Stomach (tissue), 4 donors: ENCODE results near the gene APOF.

Source experiments
- POLR2A ChIP-seq, 4 donors: fragments of 450-650 bp; IDR thresholded peaks; one replicate each; pipeline ENCODE4 v1.6.1; 2016; ENCODE audit warnings: antibody characterized with exemption in 4 of 4, control low read depth in 2 of 4, mild to moderate bottlenecking in 1 of 4, moderate library complexity in 1 of 4
- POLR2AphosphoS5 ChIP-seq, 3 donors: sonication (generic); formaldehyde crosslinking; IDR thresholded peaks; one replicate each; pipeline ENCODE4 v1.6.1; 2016; ENCODE audit warnings: antibody characterized with exemption in 3 of 3
- TF ChIP-seq, protein P1 (sequence below), 7 experiments: fragments of 450-650 bp in 4 of 7; fragments of 200-600 bp in 3 of 7; sonication (generic) in 3 of 7; IDR thresholded peaks; one replicate each; pipeline ENCODE4 v1.5.1; 2016 to 2019; ENCODE audit warnings: antibody characterized with exemption in 7 of 7, control low read depth in 2 of 7, mild to moderate bottlenecking in 1 of 7

DNA sequence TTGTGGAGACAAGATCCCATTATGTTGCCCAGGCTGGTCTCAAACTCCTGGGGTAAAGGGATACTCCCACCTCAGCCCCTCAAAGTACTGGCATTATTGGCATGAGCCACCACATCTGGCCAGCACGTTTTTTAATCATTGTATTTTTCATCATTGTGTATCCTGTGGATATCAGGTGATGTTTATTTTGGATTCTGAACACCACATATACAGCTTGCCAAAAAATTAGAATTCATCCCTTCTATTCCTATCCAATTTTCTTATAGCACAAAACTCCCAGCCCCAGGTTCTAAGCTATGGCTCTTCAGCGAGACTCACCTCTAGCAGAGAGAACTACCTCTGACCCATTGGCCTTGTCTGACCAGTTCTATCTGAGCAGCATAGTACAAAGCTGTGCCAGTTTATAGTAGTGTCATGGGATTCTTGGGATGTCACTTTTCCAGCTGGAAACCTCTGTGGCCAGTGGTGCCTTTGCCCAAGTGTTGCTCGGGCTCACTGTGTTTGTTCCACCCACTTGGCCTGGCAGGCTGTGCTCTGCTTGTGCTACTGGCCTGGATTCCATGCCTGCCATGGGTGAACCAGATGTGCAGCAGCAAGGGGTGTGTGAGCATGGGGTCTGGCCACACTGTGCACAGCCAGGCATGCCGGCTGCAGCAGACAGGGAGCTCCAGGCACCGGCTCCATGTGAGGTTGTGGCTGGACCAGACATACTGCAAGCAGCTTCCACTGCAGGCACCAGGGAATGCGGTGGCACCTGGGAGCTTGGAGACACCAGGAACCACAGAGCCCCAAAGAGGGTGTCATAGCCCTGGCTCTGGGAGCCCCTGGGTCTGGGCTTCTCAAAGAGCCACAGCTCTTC is 49.4 kb upstream of the APOF start:
- TF ChIP-seq POLR2A (IDR thresholded peaks at IDR 0.05) (no peak), POLR2AphosphoS5 (IDR thresholded peaks at IDR 0.05) (no peak)
- TF ChIP-seq, protein P1, sequence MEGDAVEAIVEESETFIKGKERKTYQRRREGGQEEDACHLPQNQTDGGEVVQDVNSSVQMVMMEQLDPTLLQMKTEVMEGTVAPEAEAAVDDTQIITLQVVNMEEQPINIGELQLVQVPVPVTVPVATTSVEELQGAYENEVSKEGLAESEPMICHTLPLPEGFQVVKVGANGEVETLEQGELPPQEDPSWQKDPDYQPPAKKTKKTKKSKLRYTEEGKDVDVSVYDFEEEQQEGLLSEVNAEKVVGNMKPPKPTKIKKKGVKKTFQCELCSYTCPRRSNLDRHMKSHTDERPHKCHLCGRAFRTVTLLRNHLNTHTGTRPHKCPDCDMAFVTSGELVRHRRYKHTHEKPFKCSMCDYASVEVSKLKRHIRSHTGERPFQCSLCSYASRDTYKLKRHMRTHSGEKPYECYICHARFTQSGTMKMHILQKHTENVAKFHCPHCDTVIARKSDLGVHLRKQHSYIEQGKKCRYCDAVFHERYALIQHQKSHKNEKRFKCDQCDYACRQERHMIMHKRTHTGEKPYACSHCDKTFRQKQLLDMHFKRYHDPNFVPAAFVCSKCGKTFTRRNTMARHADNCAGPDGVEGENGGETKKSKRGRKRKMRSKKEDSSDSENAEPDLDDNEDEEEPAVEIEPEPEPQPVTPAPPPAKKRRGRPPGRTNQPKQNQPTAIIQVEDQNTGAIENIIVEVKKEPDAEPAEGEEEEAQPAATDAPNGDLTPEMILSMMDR (IDR thresholded peaks at IDR 0.05), result no peak
